HG02870 (cell line): ENCODE results near the gene PVRIG.
"Not testable (repeated sequence)": the region's sequence is repeated elsewhere in the genome, so short reads cannot be mapped to it uniquely, and the experiment has no call there.

ENCODE experiments used
- ATAC-seq: cut with Tn5 transposase; IDR thresholded peaks from one replicate; pipeline ENCODE4 v1.9.1; 2021; ENCODE audit warnings: mild to moderate bottlenecking, moderate library complexity; ENCODE audit not compliant: unreplicated experiment

PVRIG gene

GRCh38 chr7:100219801-100220585, at the start of gene PVRIG:
TSS of gene PVRIG (plus strand) at chr7:100219949. CDS start at chr7:100219971, 22 bp downstream.
- not testable (repeated sequence) for ATAC-seq

GRCh38 chr7:100170101-100170897, 49.5 kb upstream of the PVRIG start:
- ATAC-seq = no peak

- no peak for ATAC-seq
Measured at GRCh38 chr7:100171087-100171681, 48.6 kb upstream of the PVRIG start.

- no peak for ATAC-seq
Measured at GRCh38 chr7:100171840-100172239, 47.9 kb upstream of the PVRIG start.

- ATAC-seq = no peak
Measured at GRCh38 chr7:100173806-100174495, 45.8 kb upstream of the PVRIG start.

- no peak for ATAC-seq
Measured at GRCh38 chr7:100174582-100174981, 45.2 kb upstream of the PVRIG start.

- no peak for ATAC-seq
Measured at GRCh38 chr7:100175296-100175935, 44.3 kb upstream of the PVRIG start.

GRCh38 chr7:100176096-100177044, 43.4 kb upstream of the PVRIG start:
- ATAC-seq = no peak

- ATAC-seq = peak; percentile 82
Measured at GRCh38 chr7:100177045-100178001, 42.4 kb upstream of the PVRIG start, which contains the start of the genes GPC2 and STAG3. TSS of gene GPC2 (minus strand) at chr7:100177381. CDS start at chr7:100177199, 182 bp downstream. TSS of gene STAG3 (plus strand) at chr7:100177918. CDS start at chr7:100180557, 2,639 bp downstream.

GRCh38 chr7:100180084-100180483, 39.7 kb upstream of the PVRIG start:
- not testable (repeated sequence) for ATAC-seq

- not testable (repeated sequence) for ATAC-seq
Measured at GRCh38 chr7:100182616-100183015, 37.1 kb upstream of the PVRIG start.

- ATAC-seq = not testable (repeated sequence)
Measured at GRCh38 chr7:100183090-100183489, 36.7 kb upstream of the PVRIG start.

- no peak for ATAC-seq
Measured at GRCh38 chr7:100185726-100186125, 34.0 kb upstream of the PVRIG start.

- ATAC-seq = no peak
Measured at GRCh38 chr7:100189061-100189460, 30.7 kb upstream of the PVRIG start.

- no peak for ATAC-seq
Measured at GRCh38 chr7:100190048-100190711, 29.6 kb upstream of the PVRIG start.

GRCh38 chr7:100191775-100192174, 28.0 kb upstream of the PVRIG start:
- ATAC-seq = no peak

GRCh38 chr7:100192281-100192862, 27.4 kb upstream of the PVRIG start:
- ATAC-seq = not testable (repeated sequence)
